ENCODE results near the gene MGMT.

The MGMT gene

GRCh38 chr10:129455625-129456024, 11.4 kb upstream of the MGMT start:
- DNase-seq (ENCODE audit: low spot score): no peak

- no peak for DNase-seq (ENCODE audit: low spot score)
Observed at GRCh38 chr10:129459762-129460539, 7.1 kb upstream of the MGMT start.

GRCh38 chr10:129462257-129462795, 4.7 kb upstream of the MGMT start:
- no peak for DNase-seq (ENCODE audit: low spot score)

DNA sequence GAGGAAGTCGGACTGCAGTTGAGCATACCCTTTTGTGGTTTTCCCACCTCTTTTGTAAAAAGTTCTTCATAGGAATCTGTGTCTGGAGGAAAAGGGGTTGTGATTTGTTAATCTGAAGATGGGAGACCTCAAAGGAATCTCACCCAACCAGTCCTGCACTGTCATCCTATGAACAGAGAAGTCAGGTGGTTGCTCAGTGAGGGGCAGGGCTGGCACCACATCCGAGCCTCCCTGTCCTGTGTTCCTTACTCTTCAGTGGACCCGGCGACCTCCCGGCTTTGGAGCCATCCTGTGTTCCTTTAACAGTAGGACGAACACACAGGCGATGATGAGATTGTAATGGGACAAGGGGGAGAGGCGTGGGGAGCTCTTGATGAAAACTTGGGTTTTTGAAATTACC, 2.8 kb upstream of the MGMT start:
- no peak for DNase-seq (ENCODE audit: low spot score)

DNA sequence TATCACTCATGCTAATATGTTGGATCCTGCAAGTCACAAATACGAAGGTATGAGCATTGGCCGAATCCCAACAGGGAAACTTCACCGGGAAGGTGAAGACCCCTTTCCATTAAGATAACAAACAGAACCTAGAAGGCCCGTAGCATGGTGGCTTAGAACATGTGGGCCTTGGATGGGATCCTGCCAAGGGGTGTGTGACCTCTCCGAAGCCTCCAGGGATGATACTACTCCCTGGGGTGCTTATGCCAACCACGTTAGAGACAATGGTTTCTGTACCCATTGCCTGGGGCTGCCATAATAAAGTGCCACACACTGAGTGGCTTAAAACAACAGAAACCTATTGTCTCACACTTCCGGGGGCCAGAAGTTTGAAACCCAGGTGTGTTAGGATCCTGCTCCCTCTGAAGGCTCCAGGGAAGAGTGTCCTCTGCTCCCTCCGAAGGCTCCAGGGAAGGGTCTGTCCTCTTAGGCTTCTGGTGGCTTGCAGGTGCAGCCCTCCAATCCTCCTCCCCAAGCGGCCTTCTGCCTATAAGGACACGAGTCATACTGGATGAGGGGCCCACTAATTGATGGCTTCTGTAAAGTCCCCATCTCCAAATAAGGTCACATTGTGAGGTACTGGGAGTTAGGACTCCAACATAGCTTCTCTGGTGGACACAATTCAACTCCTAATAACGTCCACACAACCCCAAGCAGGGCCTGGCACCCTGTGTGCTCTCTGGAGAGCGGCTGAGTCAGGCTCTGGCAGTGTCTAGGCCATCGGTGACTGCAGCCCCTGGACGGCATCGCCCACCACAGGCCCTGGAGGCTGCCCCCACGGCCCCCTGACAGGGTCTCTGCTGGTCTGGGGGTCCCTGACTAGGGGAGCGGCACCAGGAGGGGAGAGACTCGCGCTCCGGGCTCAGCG, 992 bp upstream of the MGMT start:
- DNase-seq (ENCODE audit: low spot score): no peak

GRCh38 chr10:129467359-129468064, 471 bp downstream of the MGMT start:
- no peak for DNase-seq (ENCODE audit: low spot score)

- DNase-seq (ENCODE audit: low spot score): no peak
Observed at GRCh38 chr10:129468187-129468586, 1.1 kb downstream of the MGMT start.

DNA sequence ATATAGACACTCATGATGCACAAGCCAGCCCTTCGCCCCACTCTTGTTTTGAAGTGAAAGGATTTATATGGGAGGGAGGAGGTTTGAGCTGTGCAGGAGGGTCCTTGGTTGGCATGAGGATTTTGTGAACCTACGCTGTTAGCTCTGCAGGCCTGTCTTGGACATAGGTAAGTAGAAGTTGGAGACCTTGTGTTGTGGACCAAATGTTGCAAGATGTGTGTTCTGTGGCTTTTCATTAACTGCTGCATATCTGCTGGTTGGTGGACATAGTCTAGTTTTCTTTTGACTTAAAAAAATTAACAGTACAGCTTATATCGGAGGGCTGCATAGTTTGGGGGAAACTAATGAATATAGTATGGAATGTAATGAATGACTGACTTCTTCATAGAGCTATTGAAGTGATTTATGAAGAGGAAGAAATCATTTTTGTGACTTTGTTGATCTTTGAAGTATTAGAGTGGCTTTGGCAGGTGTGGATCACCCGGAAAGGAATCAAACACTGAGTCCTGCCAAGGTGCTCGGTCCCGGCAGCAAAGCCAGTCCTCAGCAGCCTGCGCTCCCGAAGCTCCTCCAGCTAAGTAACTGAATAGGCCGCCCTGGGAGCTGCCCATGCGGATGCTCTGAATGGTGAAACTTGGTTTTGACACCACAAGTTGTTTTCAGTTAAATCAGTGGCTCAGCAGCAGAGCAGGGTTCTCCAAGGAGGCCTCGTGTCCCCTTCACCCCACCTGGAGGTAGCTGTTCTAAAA, 3.2 kb downstream of the MGMT start:
- DNase-seq (ENCODE audit: low spot score): no peak

DNA sequence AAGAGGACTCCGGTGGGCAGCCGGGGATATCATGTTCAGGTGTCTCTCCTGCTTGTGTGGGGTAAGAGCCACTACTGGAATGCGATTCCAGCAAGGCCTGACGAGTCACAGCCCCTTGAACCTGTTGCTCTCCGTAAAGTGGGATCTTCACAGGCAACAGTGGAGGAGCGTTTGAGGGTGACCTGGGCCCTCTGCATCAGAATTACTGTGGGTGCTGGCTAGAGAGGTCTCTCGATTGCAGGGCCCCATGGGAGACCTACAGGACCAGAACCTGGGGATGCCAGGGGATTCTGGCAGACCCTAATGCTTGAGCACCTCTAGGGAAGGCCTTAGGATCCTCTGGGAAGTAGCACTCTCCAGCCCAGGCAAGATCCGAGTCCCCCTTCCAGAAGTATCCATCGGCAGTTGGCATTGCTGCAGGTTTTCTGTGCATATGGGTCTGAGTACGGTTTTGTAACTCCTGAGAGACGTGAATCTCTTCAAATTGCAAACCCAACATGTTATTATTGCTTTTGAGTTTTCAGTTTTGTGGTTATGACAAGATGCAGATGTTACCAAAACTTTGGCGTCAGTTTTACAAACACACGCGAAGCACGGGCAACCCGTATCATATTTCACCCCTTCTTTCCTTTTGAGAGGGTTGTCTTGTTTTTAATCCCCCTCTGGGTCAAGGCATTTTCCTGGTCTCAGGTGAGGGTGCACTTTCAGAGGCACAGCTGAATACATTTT, 4.6 kb downstream of the MGMT start:
- DNase-seq (ENCODE audit: low spot score): no peak

DNA sequence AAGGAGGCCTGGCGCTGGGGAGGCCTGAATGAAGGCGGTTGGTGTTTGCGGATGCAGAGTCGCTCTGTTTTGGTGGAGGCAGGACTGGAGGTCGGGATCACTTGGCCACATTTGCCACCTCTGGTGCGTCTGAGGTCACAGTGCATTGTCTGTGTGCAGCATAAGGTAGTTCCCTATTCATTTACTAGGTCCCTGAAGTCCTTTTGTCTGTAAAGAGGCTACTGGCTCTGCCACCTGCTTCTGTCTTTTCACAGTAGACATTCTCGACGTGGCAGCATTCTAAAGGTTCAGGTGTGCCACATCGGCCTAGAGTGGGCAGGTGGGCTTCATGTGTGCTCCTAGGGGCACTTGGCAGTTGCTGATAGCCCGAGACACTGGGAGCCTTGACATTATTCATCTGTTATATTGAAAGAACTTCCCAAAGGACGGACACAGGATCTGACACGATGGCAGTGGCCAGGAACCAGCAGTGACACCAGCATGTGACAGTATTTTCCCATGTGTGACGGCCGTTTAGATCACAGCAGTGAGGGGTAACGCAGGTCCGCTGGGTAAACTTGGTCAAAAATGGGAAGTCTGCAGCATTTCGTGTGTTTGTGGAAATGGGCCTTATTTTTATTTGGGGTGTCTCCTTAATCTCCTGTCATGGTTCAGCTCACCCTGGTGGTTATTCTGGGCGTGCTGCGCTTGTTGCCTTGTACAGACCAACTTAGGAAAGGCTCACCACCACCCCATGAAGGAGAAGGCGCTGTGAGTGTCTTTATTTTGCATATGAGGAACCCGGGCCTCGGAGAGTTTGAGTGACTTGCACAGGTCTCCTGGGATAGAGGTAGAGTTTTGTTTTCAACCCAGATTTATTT, 5.9 kb downstream of the MGMT start:
- no peak for DNase-seq (ENCODE audit: low spot score)

DNA sequence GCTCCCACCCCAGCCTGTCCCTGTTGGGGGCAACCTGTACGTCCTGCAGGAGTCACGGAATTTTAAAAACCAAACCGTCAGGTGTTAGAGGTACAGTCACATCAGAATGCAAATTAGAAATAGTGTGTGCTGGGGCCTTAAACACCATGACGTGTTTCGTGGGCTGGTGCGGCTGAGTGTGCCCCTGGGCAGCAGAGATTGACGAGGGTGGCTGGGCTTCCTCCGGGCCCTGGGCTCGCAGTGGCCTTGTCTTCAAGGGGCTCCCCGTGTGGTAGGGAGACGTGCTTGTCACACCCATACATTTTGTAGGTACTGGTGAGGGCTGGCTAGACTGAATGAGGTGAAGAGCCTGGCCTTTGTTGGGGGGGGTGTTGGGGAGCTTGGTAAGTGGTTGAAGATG, 7.6 kb downstream of the MGMT start:
- DNase-seq (ENCODE audit: low spot score): no peak

- DNase-seq (ENCODE audit: low spot score): no peak
Observed at GRCh38 chr10:129476431-129476830, 9.4 kb downstream of the MGMT start.

DNA sequence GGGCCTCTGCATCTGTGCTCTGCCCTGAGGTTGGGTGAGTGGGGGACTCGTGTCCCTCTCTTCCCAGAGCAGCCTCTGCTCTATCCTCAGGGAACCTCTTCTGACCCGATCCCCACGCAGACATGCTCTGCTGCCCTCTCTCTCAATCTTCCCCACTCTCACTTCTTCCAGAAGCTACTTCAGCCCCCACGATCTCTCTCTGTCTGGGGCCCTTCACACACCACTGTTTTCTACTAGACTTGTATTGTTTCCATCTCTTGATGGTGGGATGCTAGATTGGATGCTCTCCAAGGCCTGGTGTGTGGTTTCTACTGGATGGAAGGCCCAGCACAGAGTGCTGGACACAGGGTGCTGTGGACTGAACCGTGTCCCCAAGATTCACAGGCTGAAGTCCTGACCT, 10.0 kb downstream of the MGMT start:
- no peak for DNase-seq (ENCODE audit: low spot score)

DNA sequence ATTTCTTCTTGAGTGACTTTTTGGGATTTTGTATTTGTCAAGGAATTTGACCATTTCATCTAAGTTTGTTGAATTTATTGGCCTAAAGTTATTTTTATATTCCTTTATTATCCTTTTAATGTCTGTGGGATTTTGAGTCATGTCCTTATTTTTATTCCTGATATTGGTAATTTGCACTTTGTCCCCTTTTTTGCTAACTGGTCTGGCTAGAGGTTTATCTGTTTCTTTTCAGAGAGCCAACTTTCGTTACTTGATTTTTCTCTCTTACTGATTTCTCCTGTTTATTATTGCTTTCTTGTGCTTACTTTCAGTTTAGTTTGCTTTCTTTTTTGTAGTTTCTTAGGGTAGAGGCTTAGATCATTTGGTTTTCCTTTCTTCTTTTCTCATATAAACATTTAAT, 14.6 kb downstream of the MGMT start:
- DNase-seq (ENCODE audit: low spot score): no peak

- no peak for DNase-seq (ENCODE audit: low spot score)
Observed at GRCh38 chr10:129483430-129484010, 16.5 kb downstream of the MGMT start.

GRCh38 chr10:129486805-129487204, 19.8 kb downstream of the MGMT start:
- no peak for DNase-seq (ENCODE audit: low spot score)

GRCh38 chr10:129491123-129491734, 24.2 kb downstream of the MGMT start:
- no peak for DNase-seq (ENCODE audit: low spot score)

DNA sequence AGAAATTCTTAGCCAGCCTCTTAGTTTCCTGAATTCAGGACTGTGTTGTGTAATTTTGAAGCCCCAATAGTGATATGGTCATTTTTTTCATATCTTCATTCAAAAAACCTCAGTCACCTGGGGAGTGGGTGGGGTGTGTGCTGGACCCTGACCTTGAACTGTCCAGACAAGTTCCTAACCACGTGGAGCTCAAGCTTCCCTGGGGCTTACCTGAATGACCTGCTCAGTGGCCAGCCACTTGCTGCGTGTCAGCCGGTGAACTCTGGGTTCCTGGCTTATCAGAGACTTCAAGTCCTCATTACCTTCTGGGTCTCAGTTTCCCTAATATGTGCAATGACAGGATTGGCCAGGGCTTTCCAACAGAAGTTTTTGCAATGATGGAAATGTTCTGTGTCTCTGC, 27.1 kb downstream of the MGMT start:
- no peak for DNase-seq (ENCODE audit: low spot score)

DNA sequence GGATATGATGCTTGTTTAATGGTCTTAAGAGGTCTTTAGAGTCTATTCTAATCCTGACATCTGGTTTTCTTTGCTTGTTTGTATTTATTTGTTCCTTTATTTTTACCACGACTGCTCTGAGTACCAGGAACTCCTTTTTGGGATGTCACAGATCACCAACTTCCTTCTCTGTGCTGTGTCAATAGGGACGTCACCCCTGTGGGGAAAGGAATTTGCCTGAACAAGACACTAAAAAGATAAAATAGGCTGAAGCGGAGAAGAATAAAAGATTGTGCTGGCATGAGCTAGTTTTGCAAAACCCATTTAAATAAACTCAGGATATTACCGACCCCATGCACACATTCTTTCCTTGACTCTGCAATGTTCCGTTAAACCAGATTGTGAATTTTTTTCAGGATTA, 27.7 kb downstream of the MGMT start:
- DNase-seq (ENCODE audit: low spot score): no peak

All from hepatic stellate cell (primary cell).